Stomach (tissue), 9 donors: ENCODE data around the gene SH2D5. TPM values are rescaled to one million over a fixed set of nuclear protein-coding genes. Genes with fewer than 3 reads are reported as not detected.
A peak's percentile ranks its signal among the peaks of the same experiment; 100 is the strongest.

ENCODE experiments used
- DNase-seq, 2 donors: peaks; one replicate each; pipeline versions ENCODE4 v3.0.0 to v3.0.0-alpha.2; 2013 to 2019
- H3K27ac ChIP-seq, 5 donors: fragments of 200-600 bp in 4 of 5; sonication (generic) in 4 of 5; one replicate each; pipeline ENCODE4 v1.5.1; 2013 to 2019; ENCODE audit warnings: mild to moderate bottlenecking in 1 of 5, moderate library complexity in 1 of 5
- H3K27me3 ChIP-seq, 3 donors: fragments of 200-600 bp; sonication (generic); one replicate each; pipeline ENCODE4 v1.5.1; 2017 to 2019; ENCODE audit warnings: mixed run types in 1 of 3
- H3K36me3 ChIP-seq, 4 donors: fragments of 200-600 bp; sonication (generic); 1 replicate in 3 of 4; 2 replicates in 1 of 4; pipeline ENCODE4 v1.5.1; 2016 to 2019
- H3K4me1 ChIP-seq, 4 donors: fragments of 200-600 bp; sonication (generic); one replicate each; pipeline ENCODE4 v1.5.1; 2016 to 2019
- H3K4me3 ChIP-seq, 4 donors: fragments of 200-600 bp; sonication (generic) in 3 of 4; one replicate each; pipeline ENCODE4 v1.5.1; 2016 to 2019; ENCODE audit warnings: mild to moderate bottlenecking in 1 of 4
- H3K9me3 ChIP-seq, 4 donors: fragments of 200-600 bp; sonication (generic); one replicate each; pipeline ENCODE4 v1.5.1; 2016 to 2019
- CTCF ChIP-seq, 7 experiments: fragments of 450-650 bp in 4 of 7; fragments of 200-600 bp in 3 of 7; sonication (generic) in 3 of 7; IDR thresholded peaks; one replicate each; pipeline ENCODE4 v1.5.1; 2016 to 2019; ENCODE audit warnings: antibody characterized with exemption in 7 of 7, control low read depth in 2 of 7, mild to moderate bottlenecking in 1 of 7
- EP300 ChIP-seq: sonication (generic); formaldehyde crosslinking; IDR thresholded peaks from one replicate; pipeline ENCODE4 v1.6.1; 2017; ENCODE audit warnings: antibody characterized with exemption
- POLR2A ChIP-seq, 4 donors: fragments of 450-650 bp; IDR thresholded peaks; one replicate each; pipeline ENCODE4 v1.6.1; 2016; ENCODE audit warnings: antibody characterized with exemption in 4 of 4, control low read depth in 2 of 4, mild to moderate bottlenecking in 1 of 4, moderate library complexity in 1 of 4
- POLR2AphosphoS5 ChIP-seq, 3 donors: sonication (generic); formaldehyde crosslinking; IDR thresholded peaks; one replicate each; pipeline ENCODE4 v1.6.1; 2016; ENCODE audit warnings: antibody characterized with exemption in 3 of 3
- WGBS, 5 donors: extraction: QIAGEN DNeasy Blood & Tissue Kit in 3 of 5; methylation state at CpG; one replicate each; pipeline versions ENCODE4 v1.1.5 to v1.1.7; 2013 to 2018; 5-methylcytosine and 5-hydroxymethylcytosine counted together
- intact Hi-C: fragments of 100-400 bp; cut with DNase I; formaldehyde crosslinking; loops from one replicate; pipeline ENCODE4 v1.15.1; 2023; ENCODE audit warnings: low total_unique reads
- polyA plus RNA-seq, 3 donors: library from polyadenylated mRNA; stranded (reverse); fragments of 200-250 nt; gene quantifications; one replicate each; pipeline ENCODE4 v1.2.3, GENCODE V29; 2013
- total RNA-seq, 5 donors: library from RNA; depleted of rRNA; stranded (reverse); fragments of >200 nt; gene quantifications; one replicate each; pipeline versions ENCODE4 v1.1.0 to v1.2.3, GENCODE V29; 2014 to 2016
- donor health status: healthy with polysubstance abuse.
- donor health status: Bipolar disorder and iron deficiency.
- donor health status: healthy.

The SH2D5 gene
- total and polyA plus RNA-seq, 8 donors: 0.18 to 7.0 (median 0.36) TPM; not detected in 4

DNA sequence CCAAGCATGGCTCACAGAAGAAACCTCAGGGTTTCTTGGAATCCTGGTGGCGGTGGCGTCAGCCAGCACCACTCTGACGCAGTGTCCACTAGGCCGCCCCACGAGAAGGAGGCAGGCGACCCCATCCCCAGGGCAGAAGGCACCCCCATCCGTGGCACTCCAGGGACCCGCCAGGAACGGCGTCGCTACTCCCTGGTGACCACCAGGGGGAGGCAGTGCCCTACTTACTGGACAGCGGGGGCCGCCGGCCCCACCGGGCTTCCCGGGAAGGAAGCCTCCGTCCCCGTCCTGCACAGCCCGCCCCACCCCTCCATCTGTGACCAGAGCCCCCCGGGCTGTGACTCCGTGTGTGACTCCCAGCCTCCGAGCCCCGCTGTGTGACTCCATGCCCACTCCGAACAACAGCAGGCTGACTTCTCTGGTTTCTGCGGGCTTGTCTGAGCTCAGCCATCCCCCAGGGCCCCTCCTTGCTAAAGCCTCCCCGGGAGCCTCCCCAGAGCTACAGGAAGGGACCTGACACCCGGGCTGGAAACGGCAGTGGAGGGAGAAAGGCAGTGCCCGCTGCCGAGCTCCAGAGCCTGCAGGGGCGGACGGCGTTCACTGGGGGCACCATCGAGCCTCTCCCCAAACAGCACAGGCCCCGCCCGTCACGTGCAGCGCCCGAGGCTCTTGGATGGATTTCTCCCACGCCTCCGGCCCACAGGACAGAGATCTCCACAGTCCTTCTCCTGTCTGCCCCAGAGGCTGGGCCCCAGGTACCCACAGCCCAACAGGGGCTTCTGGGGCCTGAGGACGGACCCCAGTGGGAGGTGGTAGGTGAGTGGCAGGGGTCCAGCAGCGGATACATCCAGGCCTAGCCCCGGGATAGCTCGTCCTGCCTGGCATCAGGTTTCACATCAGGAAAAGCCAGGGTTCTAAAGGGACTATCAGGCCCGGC, 35.8 kb downstream of the SH2D5 start:
- DNase-seq: peak; percentile 80 to 96
- no peaks in the 10 kb centered on the region for H3K27me3 ChIP-seq
- no peaks in the 10 kb centered on the region for H3K36me3 ChIP-seq
- intact Hi-C loops: loop anchor here (10.0 kb wide), 2 partner anchors 278 to 498 kb away; no protein-coding TSS in a partner anchor
- 1 to 2% (median 2%) methylated on average over 37 to 46 of the region's 46 CpGs for WGBS, 5 donors
- H3K4me1 ChIP-seq: peaks cover 0 to 16% (median 13%) of the 10 kb centered on the region in 4 donors
- TF ChIP-seq POLR2A (IDR thresholded peaks at IDR 0.05) (no peak), CTCF (IDR thresholded peaks at IDR 0.05) (peak in 5 of 7 experiments; percentile 71 to 94 (median 77)), POLR2AphosphoS5 (IDR thresholded peaks at IDR 0.05) (peak in 1 of 3 donors; percentile 48)
- peak overlapping the region; percentile 56 to 69 (median 60) for H3K4me3 ChIP-seq
- H3K9me3 ChIP-seq: peaks cover 0 to 4% (median 0%) of the 10 kb centered on the region in 4 donors
- peak overlapping the region; percentile 37 to 86 (median 79) for H3K27ac ChIP-seq

- no peak overlapping the region for H3K4me3 ChIP-seq
- intact Hi-C loops: loop anchor here (10.0 kb wide), 2 partner anchors 279 to 499 kb away; no protein-coding TSS in a partner anchor
- H3K27ac ChIP-seq: no peak overlapping the region
- H3K36me3 ChIP-seq: no peaks in the 10 kb centered on the region
- H3K27me3 ChIP-seq: no peaks in the 10 kb centered on the region
- peaks cover 0 to 16% (median 13%) of the 10 kb centered on the region in 4 donors for H3K4me1 ChIP-seq
- H3K9me3 ChIP-seq: peaks cover 0 to 5% (median 0%) of the 10 kb centered on the region in 4 donors
- TF ChIP-seq POLR2A (IDR thresholded peaks at IDR 0.05) (no peak), POLR2AphosphoS5 (IDR thresholded peaks at IDR 0.05) (no peak), CTCF (IDR thresholded peaks at IDR 0.05) (no peak), EP300 (no peak)
- no peak for DNase-seq
- whole genome bisulfite sequencing, 5 donors: 83 to 87% (median 83%) methylated on average over 10 of the region's 10 CpGs
Measured at GRCh38 chr1:20695515-20695914, 37.0 kb downstream of the SH2D5 start.

DNA sequence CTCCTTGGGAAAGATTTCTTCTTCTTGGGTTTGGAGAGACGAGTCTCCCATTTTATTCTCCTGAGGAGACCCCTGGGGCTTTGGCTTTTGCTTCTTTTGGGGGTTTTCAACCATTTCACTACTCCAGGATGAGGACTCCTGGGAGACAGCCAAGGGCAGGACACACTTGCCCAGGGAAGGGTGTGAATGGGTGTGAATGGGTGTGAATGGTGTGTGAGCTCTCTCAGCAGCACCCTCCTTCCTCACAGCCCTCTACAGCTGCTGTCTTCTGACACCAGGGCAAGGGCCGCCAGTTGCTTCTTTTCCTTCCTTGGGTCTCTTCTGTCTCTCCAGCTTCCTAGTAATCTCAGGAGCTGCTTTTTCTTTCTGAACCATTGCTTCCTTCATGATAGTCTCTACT, 38.9 kb downstream of the SH2D5 start:
- intact Hi-C loops: loop anchor here (10.0 kb wide), 2 partner anchors 281 to 501 kb away; no protein-coding TSS in a partner anchor
- 64 to 86% (median 80%) methylated on average over 2 of the region's 2 CpGs for WGBS, 5 donors
- DNase-seq: no peak
- peaks cover 0 to 5% (median 0%) of the 10 kb centered on the region in 4 donors for H3K9me3 ChIP-seq
- no peaks in the 10 kb centered on the region for H3K36me3 ChIP-seq
- peaks cover 0 to 16% (median 13%) of the 10 kb centered on the region in 4 donors for H3K4me1 ChIP-seq
- no peaks in the 10 kb centered on the region for H3K27me3 ChIP-seq
- H3K4me3 ChIP-seq: no peak overlapping the region
- no peak overlapping the region for H3K27ac ChIP-seq
- no peak for TF ChIP-seq EP300
- no peak for TF ChIP-seq POLR2AphosphoS5 (IDR thresholded peaks at IDR 0.05)
- no peak for TF ChIP-seq POLR2A (IDR thresholded peaks at IDR 0.05)
- TF ChIP-seq CTCF (IDR thresholded peaks at IDR 0.05): no peak

GRCh38 chr1:20691872-20692271, 40.6 kb downstream of the SH2D5 start:
- H3K9me3 ChIP-seq: peaks cover 0 to 5% (median 0%) of the 10 kb centered on the region in 4 donors
- no peaks in the 10 kb centered on the region for H3K27me3 ChIP-seq
- 80 to 90% (median 84%) methylated on average over 1 of the region's 1 CpG for WGBS, 5 donors
- TF ChIP-seq CTCF (IDR thresholded peaks at IDR 0.05) (no peak), POLR2AphosphoS5 (IDR thresholded peaks at IDR 0.05) (no peak), EP300 (no peak), POLR2A (IDR thresholded peaks at IDR 0.05) (no peak)
- H3K36me3 ChIP-seq: no peaks in the 10 kb centered on the region
- no peak overlapping the region for H3K4me3 ChIP-seq
- H3K27ac ChIP-seq: no peak overlapping the region
- intact Hi-C loops: loop anchor here (10.0 kb wide), 2 partner anchors 283 to 503 kb away; no protein-coding TSS in a partner anchor
- no peak for DNase-seq
- H3K4me1 ChIP-seq: peaks cover 0 to 9% (median 9%) of the 10 kb centered on the region in 4 donors
